GM19372 (cell line): Measurements from ENCODE around the gene CHIC2.

ENCODE experiments used
- ATAC-seq: cut with Tn5 transposase; IDR thresholded peaks from one replicate; pipeline ENCODE4 v1.9.1; 2021; ENCODE audit warnings: mild to moderate bottlenecking, low read depth, moderate library complexity; ENCODE audit not compliant: unreplicated experiment

The CHIC2 gene

DNA sequence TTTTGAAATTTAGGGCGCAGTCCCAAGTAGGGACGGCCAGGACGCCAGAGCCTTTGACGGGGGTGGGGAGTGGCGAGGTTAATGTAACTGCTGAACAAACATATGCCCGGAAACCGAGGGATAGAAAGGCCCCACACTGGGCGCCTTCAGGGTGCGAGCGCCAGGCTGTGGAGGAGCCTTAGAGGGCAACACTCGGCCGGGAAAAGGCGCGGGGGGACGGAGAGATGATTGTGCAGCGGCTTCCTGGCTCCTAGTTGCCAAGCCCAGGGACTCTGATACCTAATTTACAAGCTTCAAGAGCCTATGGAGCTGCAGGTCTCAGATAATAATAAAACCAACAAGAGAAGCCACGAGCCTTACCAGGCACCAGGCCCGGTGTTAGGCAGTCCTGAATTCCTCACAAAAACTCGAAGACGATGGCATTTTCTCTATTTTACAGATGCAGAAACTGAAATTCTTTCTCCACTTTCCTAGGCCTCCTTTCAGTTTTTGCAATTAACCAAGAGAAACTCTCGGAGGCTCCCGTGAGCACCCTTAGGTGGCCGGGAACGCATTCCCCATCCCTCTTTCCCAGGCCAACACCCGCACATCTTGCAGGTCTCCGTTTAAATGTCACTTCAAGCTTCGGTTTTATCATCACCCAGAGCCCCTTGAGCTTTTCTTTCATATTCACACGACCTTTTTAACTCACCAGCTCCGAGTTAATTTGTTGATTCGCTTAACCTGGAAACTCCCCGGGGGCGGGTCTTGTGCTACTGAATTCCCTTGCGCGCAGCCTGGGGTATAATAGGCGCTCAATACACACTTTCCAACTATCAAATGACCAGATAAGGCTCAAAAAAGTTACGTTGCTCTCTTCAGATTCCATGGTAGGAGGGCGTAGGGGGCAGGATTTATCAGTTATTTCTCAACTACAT is 29.2 kb upstream of the CHIC2 start:
- no peak for ATAC-seq

DNA sequence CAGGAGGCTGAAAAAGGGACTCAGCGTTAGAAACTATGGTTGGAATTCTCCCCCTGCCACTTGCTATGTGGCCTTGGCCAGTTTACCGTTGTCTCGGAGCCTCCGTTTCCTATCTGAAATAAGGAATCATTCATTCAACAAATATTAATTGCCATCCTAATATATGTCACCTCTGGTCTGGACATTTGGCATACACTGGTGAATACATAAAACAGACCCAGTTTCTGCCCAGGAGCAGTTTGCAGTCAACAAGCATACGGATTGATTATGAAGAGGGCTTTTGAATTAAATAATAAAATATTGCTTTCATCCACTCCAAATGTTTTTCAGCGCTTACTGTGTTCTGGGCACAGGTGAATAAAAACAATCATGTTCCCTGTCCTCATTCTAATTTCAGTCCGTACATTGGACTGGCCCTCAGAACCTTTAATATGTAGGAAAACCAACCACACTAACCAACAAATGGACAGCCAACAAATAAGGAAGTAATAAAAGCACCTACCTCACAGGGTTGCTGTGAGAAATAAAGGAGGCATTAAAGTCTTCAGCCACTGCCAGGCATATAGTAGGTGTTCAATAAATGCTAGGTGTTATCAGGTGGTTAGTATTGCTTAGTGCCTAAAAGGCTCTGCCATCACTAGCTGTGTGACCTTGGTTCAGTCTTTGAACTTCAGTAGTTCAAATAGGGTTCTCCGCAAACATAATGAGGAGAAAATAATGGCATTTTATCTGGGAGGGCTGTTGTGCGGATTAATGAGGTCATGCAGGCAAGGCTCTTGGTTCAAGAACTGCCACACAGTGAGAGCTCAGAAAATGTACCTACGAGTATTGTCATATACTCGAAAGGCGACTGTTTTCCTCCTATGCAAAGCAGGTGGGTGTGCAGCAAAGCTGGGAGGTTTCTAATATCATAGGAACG is 28.3 kb upstream of the CHIC2 start:
- ATAC-seq: no peak

DNA sequence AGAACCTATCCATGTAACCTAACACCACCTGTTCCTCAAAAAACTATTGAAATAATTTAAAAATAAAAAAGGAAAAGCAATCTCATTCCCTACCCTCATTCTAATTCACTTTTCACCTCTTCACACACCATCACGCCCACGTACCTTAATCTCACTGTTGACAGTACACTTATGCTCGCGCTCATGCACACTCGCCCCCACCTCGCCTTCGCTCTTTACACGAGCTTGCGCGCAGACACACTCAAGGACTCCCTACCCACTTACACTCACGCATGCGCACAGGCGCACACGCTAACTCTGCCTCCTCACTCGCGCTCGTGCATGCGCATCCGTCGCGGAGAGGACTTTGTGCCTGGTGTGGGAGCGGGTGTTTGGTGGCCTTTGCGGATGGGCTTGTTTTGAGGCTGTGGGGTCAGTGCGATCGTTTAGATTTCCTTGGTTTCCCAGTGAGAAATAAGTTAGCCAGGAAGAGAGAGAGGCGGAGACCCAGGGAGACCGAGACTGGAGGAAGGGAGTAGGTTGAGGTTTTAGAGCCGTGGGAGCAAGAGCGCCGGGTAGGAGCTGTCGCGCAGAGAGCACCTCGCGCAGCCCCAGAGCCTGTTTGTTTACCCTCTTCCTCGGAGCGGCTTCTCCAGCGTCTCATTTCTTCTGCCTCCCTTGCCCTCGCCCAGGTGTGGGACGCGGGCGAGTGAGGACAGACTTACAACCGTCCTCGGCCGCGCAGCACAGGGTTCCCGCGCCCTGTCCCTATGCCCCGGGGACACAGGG is 27.4 kb upstream of the CHIC2 start:
- peak; percentile 79 for ATAC-seq

DNA sequence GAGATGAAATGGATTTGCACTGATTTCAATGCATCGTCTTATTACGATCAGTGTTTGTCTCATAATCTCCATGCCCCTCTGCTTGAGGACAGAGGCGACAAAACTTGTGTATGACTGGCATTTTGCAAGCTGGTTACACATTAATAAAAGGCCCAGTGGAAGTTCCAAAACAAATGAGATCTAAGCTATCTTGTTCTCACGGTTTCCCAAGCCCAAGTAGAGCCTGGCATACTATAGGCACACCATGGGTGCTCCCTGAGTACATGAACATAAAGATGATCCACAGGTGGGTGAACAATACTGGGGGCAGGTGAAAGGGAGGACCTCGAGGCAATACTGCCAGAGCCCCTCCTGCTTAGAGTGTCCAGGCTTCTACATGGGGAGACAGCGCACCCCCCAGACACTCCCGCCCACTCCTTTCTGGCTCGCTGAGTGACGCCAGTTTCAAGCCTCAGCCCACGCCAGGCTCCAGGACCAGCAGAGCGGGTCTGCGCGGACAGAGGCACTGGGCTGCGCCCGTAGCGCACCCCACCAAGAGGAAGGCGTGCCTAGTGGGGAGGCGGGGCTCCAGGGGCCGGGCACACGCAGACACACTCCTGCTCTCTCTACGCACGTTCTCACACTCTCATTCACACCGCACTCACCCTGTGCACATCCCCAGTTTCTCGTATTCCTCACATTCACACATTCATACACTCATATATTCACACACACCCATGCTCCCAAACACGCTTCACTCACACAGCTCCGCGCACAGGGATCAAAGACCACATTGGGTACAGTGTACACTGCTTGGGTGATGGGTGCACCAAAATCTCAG is 26.6 kb upstream of the CHIC2 start:
- ATAC-seq: no peak

DNA sequence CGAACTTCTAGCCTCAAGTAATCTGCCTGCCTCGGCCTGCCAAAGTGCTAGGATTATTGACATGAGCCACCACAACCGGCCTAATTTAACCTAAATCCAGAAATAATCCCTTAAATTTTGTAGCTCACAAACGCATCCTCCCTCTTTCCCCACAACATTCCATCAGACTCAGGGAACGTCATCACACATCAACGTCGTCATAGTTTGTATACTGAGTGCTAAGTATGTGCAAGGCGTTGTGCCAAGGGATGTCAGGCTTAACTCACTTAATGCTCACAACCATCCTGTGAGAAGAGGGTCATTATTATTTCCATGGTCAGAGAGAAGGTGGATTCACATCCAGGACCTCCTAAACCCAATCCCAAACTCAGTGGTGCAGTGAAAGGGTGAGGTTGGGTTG is 26.0 kb upstream of the CHIC2 start:
- no peak for ATAC-seq

DNA sequence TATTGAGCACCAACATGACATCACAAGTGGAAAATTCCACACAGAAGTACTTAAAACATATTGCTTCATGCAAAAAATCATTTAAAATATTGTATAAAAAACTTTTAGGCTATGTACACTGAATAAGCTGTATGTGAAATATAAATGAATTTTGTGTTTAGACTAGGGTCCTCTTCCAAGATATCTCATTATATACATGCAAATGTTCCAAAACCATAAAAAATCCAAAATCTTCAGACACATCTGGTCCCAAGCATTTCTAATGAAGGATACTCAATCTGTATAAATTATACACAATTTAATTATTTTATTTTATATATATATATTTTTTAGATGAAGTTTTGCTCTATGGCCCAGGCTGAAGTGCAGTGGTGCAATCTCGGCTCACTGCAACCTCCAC is 25.5 kb upstream of the CHIC2 start:
- ATAC-seq: no peak

DNA sequence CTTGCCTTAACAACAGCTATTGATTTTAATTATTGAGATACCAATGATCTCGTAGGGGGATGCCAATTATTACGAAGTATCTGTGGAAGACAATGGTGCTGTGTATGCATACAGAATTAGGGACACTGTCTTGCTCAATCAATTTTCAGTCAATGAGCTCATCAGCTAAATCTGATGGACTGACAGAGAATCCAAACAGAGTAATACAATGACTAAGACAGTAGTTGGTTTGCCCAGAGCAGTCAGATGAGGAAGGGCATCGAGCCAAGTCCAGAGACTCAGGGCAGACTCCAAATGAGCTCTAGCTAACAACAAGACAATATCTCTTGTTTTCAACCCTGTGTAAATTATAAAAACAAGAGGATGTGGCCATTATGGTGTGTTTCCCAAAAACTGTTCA is 20.9 kb upstream of the CHIC2 start:
- no peak for ATAC-seq

DNA sequence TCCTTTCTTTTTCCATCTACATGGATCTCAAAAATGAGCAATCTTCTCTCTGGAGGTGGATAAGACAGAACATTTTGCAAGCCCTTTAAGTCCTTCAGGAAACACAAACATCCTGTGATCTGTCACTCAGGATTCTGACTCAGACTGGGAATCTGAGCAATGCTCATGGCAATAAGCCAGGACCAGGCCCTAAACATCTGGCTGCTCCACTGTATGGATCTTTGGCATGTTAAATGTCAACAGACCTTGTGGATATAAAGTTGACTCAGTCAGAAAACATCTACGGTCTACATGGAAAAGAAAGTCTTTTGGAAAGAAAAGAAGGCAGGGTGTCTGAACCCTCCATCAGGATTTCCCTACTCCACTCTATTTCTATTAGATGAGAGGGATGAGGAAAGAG is 17.8 kb upstream of the CHIC2 start:
- no peak for ATAC-seq

DNA sequence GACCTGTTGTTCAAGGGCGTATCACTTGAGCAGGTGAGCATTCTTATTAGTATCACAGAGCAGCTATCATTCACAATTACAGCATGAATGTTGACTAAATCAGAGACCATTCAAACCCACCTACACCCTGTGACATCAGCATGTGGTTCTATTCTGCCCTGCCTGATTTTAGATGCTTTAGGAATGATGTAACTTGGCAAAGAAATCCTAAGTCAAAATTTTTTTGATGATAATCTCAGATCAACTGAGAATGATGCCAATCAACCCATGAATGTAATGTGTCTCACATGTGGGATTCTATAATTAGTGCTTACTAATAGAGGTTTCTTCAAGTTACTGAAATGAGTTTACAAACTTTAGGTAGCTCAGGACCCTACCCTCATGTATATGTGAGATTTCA is 13.4 kb upstream of the CHIC2 start:
- ATAC-seq: no peak

DNA sequence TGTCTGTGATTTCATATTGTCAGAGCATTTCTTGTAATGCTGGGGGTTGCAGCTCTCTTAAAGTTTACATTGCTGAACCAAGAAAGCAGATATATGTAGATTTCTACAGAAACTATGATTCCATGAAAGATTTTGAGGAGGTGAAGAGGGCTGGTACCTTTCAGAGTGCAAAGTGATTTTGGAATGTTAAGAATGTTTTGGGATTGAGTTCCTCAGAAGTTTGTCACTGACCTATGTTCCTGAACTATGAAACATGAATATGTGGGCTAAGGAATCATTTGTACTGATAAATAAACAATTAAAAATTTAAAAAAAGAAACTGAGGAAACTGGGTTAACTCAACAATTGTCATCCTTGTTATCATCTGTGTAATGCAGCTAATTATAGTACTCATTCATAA is 12.3 kb upstream of the CHIC2 start:
- ATAC-seq: no peak

DNA sequence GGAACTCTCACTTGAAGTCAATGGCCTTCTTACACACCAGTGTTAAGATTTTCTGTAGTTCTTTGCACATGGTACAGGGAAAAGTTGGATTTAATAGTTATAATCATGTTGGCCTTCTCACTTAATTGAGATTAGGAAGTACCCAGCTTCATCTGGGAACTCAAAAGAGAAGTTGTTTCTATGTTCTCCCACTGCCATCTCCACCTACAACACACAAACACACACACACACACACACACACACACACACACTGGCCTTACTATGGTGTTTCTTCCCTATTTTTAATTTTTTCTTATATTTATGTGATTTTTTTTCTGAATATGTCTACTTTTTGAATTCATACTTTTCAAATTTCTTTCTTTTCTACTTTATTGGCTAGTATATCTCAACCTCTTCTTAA is 10.0 kb upstream of the CHIC2 start:
- no peak for ATAC-seq

DNA sequence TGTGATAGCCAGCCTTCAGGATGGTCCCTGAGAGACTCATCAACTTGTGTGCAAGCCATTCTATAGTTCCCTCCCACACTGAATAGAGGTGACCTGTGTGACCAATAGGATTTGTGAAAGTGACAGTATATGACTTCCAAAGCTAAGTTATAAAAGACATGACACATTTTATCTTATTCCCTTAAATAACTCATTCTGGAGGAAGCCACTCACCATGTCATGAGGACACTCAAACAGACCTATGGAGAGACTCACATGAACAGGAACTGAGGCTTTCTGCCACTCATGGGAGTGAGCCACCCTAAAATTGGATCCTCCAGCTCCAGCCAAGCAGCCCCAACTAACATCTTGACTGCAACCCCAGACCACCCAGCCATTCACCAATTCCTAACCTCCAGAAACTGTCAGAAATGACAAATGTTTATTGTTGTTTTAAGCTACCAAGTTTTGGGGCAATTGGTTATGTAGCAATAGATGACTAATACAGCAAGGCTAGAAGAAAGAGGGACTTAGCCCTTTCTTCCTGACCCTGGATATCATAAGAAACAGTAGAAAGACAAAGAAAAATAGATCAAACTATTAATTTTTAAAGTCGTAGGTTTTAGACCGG is 9.0 kb upstream of the CHIC2 start:
- no peak for ATAC-seq

DNA sequence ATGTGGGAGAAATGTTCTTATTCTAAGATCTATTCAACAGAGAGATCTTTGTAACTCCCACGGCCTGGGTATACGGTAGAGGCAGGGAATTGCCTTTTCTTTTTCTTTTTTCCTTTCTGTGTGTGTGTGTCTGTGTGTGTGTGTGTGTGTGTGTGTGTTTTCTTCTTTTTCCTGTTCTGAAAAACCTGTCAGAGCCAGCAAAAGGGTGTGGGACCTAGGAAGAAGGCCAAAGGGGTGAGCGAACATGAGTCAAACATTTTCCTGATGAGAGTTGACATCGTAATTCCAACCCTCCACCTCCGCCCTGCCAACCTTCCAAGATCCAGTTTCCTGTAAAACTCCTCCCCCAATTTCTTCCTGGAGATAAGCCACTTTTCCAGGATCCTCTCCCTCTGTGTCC is 2.8 kb upstream of the CHIC2 start:
- no peak for ATAC-seq

DNA sequence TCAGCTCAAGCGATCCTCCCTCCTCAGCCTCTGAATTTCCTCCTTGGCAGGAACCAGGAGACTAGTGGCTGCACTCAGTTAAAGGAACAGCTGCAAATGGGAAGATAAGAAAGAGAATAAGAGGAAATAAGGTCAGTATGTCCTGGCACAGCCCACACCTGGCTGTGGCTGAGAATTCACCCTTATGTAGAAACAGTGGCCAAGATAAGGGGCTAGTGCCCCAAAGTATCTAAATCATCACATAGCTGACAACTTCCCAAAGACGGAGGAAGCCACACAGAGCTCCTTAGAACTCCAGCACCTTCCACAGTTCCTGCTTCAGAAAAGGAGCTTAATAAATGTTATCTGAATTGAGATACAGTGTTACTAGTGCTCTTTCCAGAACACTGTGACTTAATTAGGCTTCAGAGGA is 2.3 kb upstream of the CHIC2 start:
- no peak for ATAC-seq

DNA sequence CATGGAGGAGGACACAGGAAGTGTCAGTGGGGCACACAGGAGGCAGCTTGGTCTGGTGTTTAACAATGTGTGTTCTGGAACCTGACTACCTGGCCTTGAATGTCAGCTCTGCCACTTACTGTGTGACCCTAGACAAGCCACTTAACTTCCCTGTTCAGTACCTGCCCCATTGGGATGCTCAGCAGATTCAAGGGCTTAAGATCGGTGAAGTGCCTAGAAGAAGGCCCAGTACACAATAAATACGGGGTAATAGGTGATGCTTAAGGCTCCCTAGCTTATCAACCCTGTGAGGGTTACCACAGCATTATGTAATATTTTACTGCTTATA is 1.6 kb upstream of the CHIC2 start:
- ATAC-seq: no peak

DNA sequence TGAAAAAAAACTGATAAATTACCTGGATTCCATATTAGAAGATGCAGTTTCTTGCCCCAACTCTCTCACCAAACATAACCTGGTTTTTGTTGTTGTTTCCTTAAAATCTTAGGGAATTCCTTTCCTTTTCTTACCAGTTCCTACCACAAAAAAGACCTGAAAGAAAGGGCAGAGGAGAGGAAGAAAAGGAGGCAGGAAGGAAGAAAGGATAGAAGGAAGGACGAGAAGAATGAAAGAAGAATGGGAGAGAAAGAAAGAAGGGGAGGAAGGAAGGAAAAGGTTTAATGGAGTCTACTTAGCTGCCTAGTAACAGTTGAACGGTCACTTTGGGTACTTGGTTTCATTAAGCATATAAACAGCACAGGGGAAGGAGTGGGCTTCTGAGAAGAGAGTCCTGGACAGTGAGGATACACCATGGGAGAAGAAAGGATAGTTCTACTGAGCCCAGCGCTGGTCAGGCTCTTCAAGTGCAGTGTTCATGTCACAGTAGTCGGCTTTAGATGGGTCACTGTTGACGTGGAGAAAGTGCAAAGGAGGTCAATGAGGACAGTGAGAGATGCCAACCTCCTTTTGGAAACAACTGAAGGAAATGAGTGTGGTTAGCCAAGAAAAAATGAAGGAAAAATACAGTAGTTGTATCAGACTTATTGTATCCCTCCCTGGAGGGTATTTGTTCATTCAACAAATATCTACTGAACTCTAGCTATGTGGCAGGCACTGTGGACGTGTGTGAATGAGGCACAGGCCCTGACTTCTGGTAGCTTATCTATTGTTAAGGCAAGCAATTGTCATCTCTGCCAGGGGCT is 1.1 kb upstream of the CHIC2 start:
- ATAC-seq: no peak

DNA sequence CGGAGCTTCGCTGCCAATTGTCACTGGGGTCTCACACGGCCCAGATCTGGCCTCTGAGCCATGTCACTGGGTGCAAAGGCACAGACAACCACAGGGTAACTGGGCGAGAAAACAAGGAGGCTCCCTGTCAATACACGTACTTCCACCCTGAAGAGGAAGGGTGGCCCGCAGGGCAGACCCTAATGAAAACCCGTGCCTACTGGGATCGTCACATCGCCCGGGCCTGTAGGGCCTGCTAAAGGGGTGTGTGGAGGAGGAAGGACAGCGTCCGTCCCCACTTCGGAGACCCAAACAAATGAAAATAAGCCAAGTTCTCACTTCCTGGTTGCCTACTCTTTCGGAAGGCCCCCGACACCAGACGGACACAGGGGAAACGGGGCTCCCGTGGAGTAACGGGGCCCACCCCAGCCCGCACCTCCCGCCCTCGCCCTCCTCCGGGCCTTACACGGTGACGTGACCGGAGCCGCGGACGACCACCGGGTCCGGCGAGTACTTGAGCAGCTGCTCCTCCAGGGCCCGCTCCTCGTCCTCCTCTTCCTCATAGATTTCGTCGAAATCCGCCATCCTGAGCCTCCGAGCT is 578 bp downstream of the CHIC2 start:
- peak; percentile 24 for ATAC-seq

DNA sequence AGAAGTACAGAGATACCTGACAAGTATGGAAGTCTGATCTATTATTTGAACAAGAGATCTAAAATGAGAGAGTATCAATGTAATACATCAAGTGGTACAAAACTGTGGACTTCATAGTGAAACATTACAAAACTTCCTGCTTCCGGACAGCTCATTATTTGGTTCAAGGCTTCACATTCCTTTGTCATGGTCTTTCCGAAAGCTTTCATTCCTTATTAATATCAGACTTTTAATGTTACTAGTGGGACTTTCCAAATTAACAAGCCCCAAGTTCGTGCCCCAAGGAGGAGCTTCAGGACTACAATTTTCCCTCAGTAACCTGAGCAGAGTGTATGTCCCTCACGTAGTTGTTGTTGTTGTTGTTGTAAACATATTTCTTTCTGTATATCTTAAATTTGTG is 1.2 kb downstream of the CHIC2 start:
- ATAC-seq: no peak

DNA sequence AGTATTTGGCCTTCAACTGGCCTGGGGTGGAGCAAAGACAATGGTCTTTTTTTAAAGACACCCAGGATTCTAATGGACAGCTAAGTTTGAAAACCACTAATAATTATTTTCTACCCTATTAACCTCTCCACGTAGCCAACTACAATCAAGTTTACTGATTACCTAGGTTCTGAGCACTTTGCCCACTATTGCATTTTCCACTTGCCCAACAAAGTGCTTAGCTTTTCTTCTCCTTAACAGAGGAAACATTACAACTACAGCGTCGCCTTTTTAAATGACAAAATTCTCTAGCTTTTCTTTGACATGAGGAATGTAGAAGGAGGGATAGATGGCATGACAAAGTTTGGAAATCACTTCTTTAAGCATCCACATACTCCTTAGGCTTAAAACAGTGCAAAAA is 2.0 kb downstream of the CHIC2 start:
- no peak for ATAC-seq
